Nephron (organoid): ENCODE data around the gene SUPT3H.

Source experiments
- H3K27ac Mint-ChIP-seq, 3 experiments: 2 replicates each; pipeline ENCODE4 v1.8.0; 2020; ENCODE audit warnings: mixed read lengths in 3 of 3, mild to moderate bottlenecking in 2 of 3, moderate library complexity in 1 of 3
- H3K27me3 Mint-ChIP-seq: 2 replicates; pipeline ENCODE4 v1.8.0; 2021; ENCODE audit warnings: low read depth, mild to moderate bottlenecking, moderate library complexity, mixed read lengths
- H3K36me3 Mint-ChIP-seq: 2 replicates; pipeline ENCODE4 v1.8.0; 2020; ENCODE audit warnings: low read depth, mixed read lengths
- H3K4me1 Mint-ChIP-seq: 2 replicates; pipeline ENCODE4 v1.8.0; 2020; ENCODE audit warnings: mixed read lengths
- H3K4me3 Mint-ChIP-seq, 3 experiments: 2 replicates each; pipeline ENCODE4 v1.8.0; 2020; ENCODE audit warnings: mild to moderate bottlenecking in 3 of 3, mixed read lengths in 3 of 3, moderate library complexity in 2 of 3
- H3K9me3 Mint-ChIP-seq: 2 replicates; pipeline ENCODE4 v1.8.0; 2020; ENCODE audit warnings: mixed read lengths
- CTCF ChIP-seq, 3 experiments: fragments of 200-600 bp; sonication (generic); IDR thresholded peaks; one replicate each; pipeline ENCODE4 v1.5.0; 2021; ENCODE audit warnings: antibody characterized with exemption in 3 of 3; ENCODE audit not compliant: unreplicated experiment in 3 of 3

The SUPT3H gene

GRCh38 chr6:45199554-45199953 is 178.2 kb downstream of the SUPT3H start:
- Mint-ChIP-seq H3K27ac (peak overlapping the region in 2 of 3 experiments; percentile 35 to 78), H3K9me3 (no peaks in the 10 kb centered on the region), H3K4me3 (no peak overlapping the region), H3K27me3 (no peaks in the 10 kb centered on the region), H3K4me1 (peaks cover 14% of the 10 kb centered on the region), H3K36me3 (no peaks in the 10 kb centered on the region)
- TF ChIP-seq CTCF (IDR thresholded peaks at IDR 0.05; ENCODE audit: unreplicated experiment in 3 of 3) = no peak

- Mint-ChIP-seq H3K4me1 (peaks cover 14% of the 10 kb centered on the region), H3K9me3 (no peaks in the 10 kb centered on the region), H3K27me3 (no peaks in the 10 kb centered on the region), H3K4me3 (no peak overlapping the region), H3K27ac (no peak overlapping the region), H3K36me3 (no peaks in the 10 kb centered on the region)
- no peak for TF ChIP-seq CTCF (IDR thresholded peaks at IDR 0.05; ENCODE audit: unreplicated experiment in 3 of 3)
These were observed 181.6 kb downstream of the SUPT3H start for GRCh38 chr6:45196121-45196520.

DNA sequence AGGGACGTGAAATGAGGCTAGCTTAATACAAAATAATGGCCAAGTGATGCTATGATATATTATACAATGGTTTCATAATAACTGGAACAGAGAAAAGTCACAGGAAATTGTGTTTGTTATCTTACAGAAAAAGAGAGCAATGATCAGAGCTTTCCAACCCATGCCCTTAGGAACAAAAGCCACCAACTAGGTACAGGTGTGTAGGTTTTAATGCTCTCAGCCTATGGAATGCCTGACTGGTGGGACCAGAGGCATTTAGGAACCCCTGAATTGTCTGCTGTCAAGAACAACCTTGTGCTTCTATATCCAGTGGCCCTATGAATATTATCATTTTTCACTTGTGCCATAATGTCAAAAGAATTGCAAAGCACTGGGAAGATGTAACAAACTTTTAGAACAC is 182.6 kb downstream of the SUPT3H start:
- no peak for TF ChIP-seq CTCF (IDR thresholded peaks at IDR 0.05; ENCODE audit: unreplicated experiment in 3 of 3)

DNA sequence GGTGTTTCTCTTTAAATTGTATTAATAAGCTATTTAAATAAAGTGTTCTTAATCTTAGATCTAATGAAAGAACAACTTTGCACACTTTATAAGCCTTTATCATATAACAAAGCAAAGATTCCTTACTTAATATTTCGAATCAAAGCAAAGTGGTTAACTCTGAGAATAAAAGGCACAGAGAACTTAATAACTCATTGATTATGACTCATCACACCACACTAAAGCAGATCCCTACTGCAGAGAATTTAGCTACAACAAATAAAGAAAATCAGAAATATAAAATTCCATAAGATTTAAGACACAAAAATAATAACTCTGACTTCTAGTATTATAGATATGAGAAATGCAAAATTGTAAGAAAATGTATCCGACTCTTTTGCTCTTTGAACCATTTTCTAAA is 185.2 kb downstream of the SUPT3H start:
- Mint-ChIP-seq H3K9me3 (no peaks in the 10 kb centered on the region), H3K36me3 (no peaks in the 10 kb centered on the region)

More for the DNA sequence above, 182.6 kb downstream of the SUPT3H start:
- H3K4me3 Mint-ChIP-seq = no peak overlapping the region
- peaks cover 14% of the 10 kb centered on the region for H3K4me1 Mint-ChIP-seq
- H3K9me3 Mint-ChIP-seq = no peaks in the 10 kb centered on the region
- no peaks in the 10 kb centered on the region for H3K36me3 Mint-ChIP-seq
- H3K27ac Mint-ChIP-seq = no peak overlapping the region
- H3K27me3 Mint-ChIP-seq = no peaks in the 10 kb centered on the region

DNA sequence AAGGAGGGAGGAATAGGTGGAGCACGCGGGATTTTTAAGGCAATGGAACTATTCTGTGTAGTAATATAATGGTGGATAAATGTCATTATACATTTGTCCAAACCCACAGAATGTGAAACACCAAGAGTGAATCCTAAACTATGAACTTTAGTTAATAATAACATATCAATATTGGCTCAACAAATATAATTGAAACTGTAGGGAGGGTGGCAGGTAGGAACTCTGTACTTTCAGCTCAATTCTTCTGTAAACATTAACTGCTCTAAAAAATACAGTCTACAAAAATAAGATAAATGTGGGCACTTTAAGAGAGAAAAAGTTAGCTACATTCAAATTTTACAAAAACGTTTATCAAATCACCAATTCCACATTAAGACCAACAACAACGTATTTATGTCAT is 186.3 kb downstream of the SUPT3H start:
- H3K27ac Mint-ChIP-seq = no peak overlapping the region
- H3K36me3 Mint-ChIP-seq = no peaks in the 10 kb centered on the region
- no peak overlapping the region for H3K4me3 Mint-ChIP-seq
- no peaks in the 10 kb centered on the region for H3K27me3 Mint-ChIP-seq
- H3K9me3 Mint-ChIP-seq = no peaks in the 10 kb centered on the region
- TF ChIP-seq CTCF (IDR thresholded peaks at IDR 0.05; ENCODE audit: unreplicated experiment in 3 of 3) = no peak
- peaks cover 9% of the 10 kb centered on the region for H3K4me1 Mint-ChIP-seq

More for the DNA sequence above, 185.2 kb downstream of the SUPT3H start:
- no peaks in the 10 kb centered on the region for H3K27me3 Mint-ChIP-seq
- H3K4me1 Mint-ChIP-seq = peaks cover 14% of the 10 kb centered on the region
- no peak overlapping the region for H3K4me3 Mint-ChIP-seq
- H3K27ac Mint-ChIP-seq = no peak overlapping the region
- no peak for TF ChIP-seq CTCF (IDR thresholded peaks at IDR 0.05; ENCODE audit: unreplicated experiment in 3 of 3)

- no peaks in the 10 kb centered on the region for H3K4me1 Mint-ChIP-seq
- TF ChIP-seq CTCF (IDR thresholded peaks at IDR 0.05; ENCODE audit: unreplicated experiment in 3 of 3) = no peak
- H3K4me3 Mint-ChIP-seq = no peak overlapping the region
- no peaks in the 10 kb centered on the region for H3K9me3 Mint-ChIP-seq
- no peaks in the 10 kb centered on the region for H3K27me3 Mint-ChIP-seq
- no peaks in the 10 kb centered on the region for H3K36me3 Mint-ChIP-seq
- no peak overlapping the region for H3K27ac Mint-ChIP-seq
These were observed 189.9 kb downstream of the SUPT3H start for GRCh38 chr6:45187836-45188235.
